ENCODE measurements around the gene FAM20C. TPM values are rescaled to one million over a fixed set of nuclear protein-coding genes. Genes with fewer than 3 reads are reported as not detected.

The FAM20C gene
- total RNA-seq, 2 experiments from 2014 or later: 2.6 to 4.1 TPM

DNA sequence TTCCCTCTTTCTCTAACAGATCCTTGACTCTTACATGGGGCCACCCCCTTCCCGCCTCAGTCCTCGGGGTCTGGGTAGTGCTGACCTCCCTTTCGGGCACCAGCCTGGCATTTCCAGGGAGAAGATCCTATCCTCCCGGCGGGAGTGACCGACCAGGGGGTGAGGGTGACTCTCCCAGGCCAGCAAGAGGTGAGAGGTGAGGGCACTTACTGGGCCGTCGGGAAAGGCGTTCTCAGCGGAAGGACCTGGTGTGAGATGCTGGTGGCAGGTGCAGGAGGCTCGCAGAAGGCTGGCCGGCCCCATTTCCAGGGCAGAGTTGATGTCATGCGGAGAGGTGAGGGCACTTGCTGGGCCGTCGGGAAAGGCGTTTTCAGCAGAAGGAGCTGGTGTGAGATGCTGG is 93.4 kb downstream of the FAM20C start:
- ATAC-seq (ENCODE audit: low read depth): no peak

DNA sequence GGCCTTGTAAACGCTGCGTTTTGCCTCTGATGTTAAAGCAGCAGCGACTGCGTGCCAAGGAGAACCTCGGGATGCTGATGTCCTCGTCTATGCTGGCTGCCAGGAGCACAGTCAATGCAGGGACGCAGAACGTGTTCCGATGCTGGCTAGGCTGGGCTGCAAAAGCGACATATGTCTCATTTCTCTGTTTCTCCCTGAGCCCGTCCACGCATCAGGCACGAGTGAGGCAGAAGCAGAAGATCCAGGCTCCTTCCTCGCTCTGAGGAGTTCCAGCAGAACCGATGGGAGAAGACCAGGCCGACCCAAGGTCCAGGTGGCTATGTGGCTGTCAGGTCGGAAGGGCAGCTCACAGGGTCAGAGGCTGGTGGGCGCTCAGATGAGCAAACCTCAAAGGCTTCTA is 93.9 kb downstream of the FAM20C start:
- Mint-ChIP-seq H3K9me3 (no peaks in the 10 kb centered on the region), H3K4me3 (no peak overlapping the region), H3K4me1 (no peaks in the 10 kb centered on the region), H3K27ac (no peak overlapping the region), H3K36me3 (no peaks in the 10 kb centered on the region), H3K27me3 (peaks cover 20% of the 10 kb centered on the region)
- DNase-seq: no peak
- POLR2A ChIA-PET: no interaction called here
- ATAC-seq (ENCODE audit: low read depth): no peak

More for the DNA sequence above, 93.4 kb downstream of the FAM20C start:
- DNase-seq: no peak
- POLR2A ChIA-PET: no interaction called here
- Mint-ChIP-seq H3K4me1 (no peaks in the 10 kb centered on the region), H3K27me3 (peaks cover 20% of the 10 kb centered on the region), H3K27ac (no peak overlapping the region), H3K36me3 (no peaks in the 10 kb centered on the region), H3K9me3 (no peaks in the 10 kb centered on the region), H3K4me3 (no peak overlapping the region)

DNA sequence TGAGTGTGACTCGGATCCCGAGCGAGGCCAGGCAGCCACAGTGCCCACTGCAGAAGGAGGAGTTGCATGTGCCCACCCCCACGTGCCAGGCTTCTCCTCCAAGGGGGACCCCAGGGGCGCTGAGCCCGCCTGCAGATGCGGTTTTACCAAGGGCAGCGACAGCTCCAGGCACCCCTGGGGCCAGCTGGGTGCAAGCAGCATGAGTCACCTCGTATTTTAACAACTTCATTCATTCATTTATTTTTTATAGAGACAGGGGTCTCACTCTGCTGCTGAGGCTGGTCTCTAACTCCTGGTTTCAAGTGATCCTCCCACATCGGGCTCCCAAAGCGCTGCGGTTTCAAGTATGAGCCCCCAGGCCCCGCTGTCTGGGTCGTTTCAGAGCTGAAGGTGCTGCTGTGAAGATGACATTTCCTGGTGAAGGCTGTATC is 96.3 kb downstream of the FAM20C start:
- DNase-seq (no peak), ATAC-seq (ENCODE audit: low read depth) (no peak)
- POLR2A ChIA-PET: no interaction called here
- H3K4me3 Mint-ChIP-seq: no peak overlapping the region
- no peaks in the 10 kb centered on the region for H3K36me3 Mint-ChIP-seq
- H3K4me1 Mint-ChIP-seq: no peaks in the 10 kb centered on the region
- H3K27me3 Mint-ChIP-seq: peaks cover 37% of the 10 kb centered on the region
- no peak overlapping the region for H3K27ac Mint-ChIP-seq
- H3K9me3 Mint-ChIP-seq: no peaks in the 10 kb centered on the region

DNA sequence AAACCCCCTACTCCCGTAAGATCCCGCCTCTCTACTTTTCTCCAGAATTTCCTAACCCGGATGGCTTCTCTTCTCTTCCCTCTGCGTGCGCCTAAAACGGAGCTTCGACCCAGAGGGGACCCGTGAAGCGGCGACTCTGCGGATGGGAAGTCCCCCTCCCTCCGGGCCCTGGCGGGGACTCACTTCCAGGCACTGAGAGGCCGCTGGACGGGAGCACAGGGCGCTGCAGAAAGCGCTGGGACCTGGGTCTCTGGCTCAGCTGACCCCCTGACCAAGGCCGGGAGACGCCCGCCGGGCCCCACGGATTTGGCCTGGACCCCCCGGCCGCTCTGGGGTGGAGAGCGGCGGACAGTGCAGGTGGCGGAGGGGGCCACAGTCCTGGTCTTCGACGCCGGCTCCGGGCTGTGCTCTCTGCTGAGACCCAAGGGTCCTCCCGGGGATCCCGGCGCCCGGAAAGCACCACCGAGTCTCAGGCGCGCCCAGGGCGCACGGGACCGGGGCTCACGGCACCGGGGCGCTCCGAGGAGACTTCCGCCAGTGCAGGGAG is 96.9 kb downstream of the FAM20C start:
- no peak overlapping the region for H3K27ac Mint-ChIP-seq
- no peak overlapping the region for H3K4me3 Mint-ChIP-seq
- no peak for DNase-seq
- no peak for ATAC-seq (ENCODE audit: low read depth)
- no peaks in the 10 kb centered on the region for H3K36me3 Mint-ChIP-seq
- H3K9me3 Mint-ChIP-seq: no peaks in the 10 kb centered on the region
- POLR2A ChIA-PET: no interaction called here
- H3K4me1 Mint-ChIP-seq: no peaks in the 10 kb centered on the region
- H3K27me3 Mint-ChIP-seq: peaks cover 37% of the 10 kb centered on the region

DNA sequence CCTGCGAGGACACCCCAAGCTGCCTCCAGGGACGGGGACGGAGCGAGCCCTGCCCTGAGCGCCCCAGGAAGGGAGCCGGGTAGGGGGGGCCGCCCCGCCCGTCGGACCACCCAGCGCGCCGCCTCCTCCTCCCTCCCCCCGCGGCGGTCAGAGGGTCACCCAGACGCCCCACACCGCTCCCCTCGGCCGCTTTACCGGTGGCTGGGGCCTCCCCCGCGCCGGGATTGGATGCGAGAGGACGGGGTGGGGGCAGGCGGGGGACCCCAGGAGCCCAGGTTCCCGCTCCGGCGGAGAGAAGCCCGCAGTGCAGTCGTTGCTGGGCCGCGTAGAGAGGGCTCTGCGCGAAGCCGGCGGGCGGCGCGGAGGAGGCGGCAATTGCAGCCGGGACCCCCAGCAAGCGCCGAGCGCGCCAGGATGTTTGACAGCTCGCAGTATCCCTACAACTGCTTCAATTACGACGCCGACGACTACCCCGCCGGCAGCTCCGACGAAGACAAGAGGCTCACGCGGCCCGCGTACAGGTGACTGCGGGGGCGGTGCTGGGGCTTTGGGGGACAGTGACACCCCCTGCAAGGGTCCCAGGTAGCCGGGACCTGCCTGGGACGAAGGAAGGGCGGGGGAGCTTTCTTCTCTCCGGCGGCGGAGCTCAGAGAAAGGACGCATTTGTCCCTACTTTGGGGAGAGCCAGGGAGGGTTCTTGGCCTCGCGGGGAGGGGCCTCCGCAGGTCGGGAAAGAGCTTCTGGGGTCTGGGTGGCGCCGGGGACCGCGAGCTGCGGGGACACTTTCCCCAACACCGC is 97.6 kb downstream of the FAM20C start, which contains the start of gene FOXL3:
Gene FOXL3, plus strand, starts transcription at position 415 of the 798 bp plus-strand sequence. Its CDS starts 0 bp downstream, at position 415.
- POLR2A ChIA-PET: no interaction called here
- H3K27ac Mint-ChIP-seq: no peak within 1 kb of the TSS
- peaks cover 37% of the 10 kb centered on the region for H3K27me3 Mint-ChIP-seq
- H3K9me3 Mint-ChIP-seq: no peaks in the 10 kb centered on the region
- H3K4me1 Mint-ChIP-seq: no peaks in the 10 kb centered on the region
- no peaks in the 10 kb centered on the region for H3K36me3 Mint-ChIP-seq
- no peak within 1 kb of the TSS for H3K4me3 Mint-ChIP-seq
- no peak for ATAC-seq (ENCODE audit: low read depth)
- no peak for DNase-seq

DNA sequence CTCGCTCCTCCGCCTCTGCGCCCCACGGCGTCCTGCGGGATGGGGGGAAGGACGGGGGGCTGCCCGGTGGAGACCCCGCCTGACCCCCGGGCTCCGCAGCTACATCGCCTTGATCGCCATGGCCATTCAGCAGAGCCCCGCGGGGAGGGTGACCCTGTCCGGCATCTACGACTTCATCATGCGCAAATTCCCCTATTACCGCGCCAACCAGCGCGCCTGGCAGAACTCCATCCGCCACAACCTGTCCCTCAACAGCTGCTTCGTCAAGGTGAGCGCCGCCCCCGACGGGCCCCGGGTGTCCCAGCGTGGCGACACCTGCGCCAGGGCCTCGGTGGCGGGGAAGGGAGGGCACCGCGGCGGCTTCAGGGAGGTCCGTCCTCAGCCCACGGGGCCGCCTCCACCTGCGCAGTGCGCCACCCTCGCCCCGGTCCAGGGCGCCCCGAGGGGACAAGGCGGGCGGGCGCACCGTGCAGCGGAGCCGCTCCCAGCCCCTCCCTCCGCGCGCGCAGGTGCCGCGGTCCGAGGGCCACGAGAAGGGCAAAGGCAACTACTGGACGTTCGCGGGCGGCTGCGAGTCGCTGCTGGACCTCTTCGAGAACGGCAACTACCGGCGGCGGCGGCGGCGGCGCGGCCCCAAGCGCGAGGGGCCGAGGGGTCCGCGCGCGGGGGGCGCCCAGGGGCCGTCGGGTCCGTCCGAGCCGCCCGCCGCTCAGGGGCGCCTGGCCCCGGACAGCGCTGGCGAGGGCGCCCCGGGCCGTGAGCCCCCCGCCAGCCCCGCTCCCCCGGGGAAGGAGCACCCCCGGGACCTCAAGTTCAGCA is 98.4 kb downstream of the FAM20C start:
- Mint-ChIP-seq H3K27ac (no peak overlapping the region), H3K36me3 (no peaks in the 10 kb centered on the region), H3K4me1 (no peaks in the 10 kb centered on the region), H3K27me3 (peaks cover 37% of the 10 kb centered on the region), H3K9me3 (no peaks in the 10 kb centered on the region), H3K4me3 (no peak overlapping the region)
- DNase-seq (no peak), ATAC-seq (ENCODE audit: low read depth) (no peak)
- POLR2A ChIA-PET: no interaction called here

DNA sequence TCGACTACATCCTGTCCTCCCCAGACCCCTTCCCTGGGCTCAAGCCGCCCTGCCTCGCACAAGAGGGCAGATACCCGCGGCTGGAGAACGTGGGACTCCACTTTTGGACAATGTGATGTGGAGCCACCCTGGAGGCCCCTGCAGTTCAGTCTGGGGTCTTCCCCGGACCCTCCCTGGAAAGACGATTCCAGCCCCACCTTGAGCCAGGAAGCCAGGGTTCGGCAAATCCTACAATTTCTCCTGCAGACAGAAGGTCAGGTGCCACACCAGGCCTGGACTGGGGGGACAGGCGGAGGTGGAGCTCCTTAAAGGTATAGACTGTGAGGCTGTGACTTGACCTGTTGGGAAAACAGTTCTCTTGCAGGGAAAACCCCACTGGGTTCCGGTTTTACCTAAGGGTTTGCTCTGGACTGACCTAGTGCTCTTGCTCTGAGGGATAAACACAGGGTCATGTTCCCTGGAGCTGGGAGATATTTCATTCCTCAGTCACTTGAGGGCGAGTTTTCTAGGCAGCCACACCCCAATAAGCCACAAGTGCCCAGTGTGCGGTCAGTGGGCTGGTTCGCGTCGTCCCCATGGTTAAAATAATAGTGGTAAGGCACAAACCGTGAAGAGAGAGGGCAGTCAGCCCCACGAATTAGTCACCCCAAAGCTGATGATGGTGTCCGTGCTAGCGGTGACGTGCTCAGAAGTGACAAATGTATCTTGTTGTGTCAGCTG is 99.2 kb downstream of the FAM20C start:
- Mint-ChIP-seq H3K36me3 (no peaks in the 10 kb centered on the region), H3K27me3 (peaks cover 37% of the 10 kb centered on the region), H3K4me1 (no peaks in the 10 kb centered on the region), H3K9me3 (no peaks in the 10 kb centered on the region), H3K27ac (no peak overlapping the region), H3K4me3 (no peak overlapping the region)
- ATAC-seq (ENCODE audit: low read depth) (no peak), DNase-seq (no peak)
- POLR2A ChIA-PET: no interaction called here

DNA sequence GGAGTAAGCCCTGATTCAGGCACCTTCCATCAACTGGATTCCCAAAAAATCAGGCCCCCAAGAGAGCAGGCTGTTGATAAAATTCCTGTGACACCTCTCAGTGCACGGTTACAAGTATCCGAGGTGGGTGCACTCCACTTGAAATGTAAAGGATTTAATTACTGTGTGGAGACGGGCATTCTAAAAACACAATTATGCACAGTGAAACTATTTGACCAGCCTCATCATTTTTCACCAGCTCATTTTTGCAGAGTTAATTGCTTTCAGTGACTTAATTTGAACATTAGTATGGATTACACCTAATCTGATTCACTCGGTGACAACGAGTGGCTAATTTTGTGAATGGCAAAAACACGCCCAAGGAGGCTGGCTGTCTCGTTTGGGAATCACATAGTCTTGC is 99.9 kb downstream of the FAM20C start:
- Mint-ChIP-seq H3K27me3 (peaks cover 37% of the 10 kb centered on the region), H3K27ac (no peak overlapping the region), H3K36me3 (no peaks in the 10 kb centered on the region), H3K9me3 (no peaks in the 10 kb centered on the region), H3K4me3 (no peak overlapping the region), H3K4me1 (no peaks in the 10 kb centered on the region)
- ATAC-seq (ENCODE audit: low read depth): no peak
- POLR2A ChIA-PET: no interaction called here
- no peak for DNase-seq

DNA sequence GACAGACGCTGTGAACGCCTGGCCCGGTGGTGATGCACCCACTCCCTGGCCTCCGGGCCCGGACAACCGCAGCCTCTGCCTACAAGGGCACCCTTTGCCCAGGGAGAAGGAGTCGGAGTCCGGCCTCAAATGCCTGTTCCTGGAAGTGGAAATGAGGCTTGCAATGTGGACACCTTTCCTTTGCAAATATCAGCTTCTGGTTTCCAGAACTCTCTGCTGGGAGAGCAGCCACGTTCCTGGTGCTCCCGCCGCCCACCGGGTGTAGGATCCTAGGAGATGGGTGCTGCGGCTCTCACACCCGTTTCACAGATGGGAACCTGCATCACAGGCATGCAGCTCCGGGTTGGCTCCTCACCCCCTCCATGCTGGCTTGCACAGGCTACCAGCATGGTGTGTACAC is 100.5 kb downstream of the FAM20C start:
- no peaks in the 10 kb centered on the region for H3K4me1 Mint-ChIP-seq
- POLR2A ChIA-PET: no interaction called here
- H3K9me3 Mint-ChIP-seq: no peaks in the 10 kb centered on the region
- H3K27ac Mint-ChIP-seq: no peak overlapping the region
- peaks cover 31% of the 10 kb centered on the region for H3K27me3 Mint-ChIP-seq
- H3K4me3 Mint-ChIP-seq: no peak overlapping the region
- H3K36me3 Mint-ChIP-seq: no peaks in the 10 kb centered on the region
- ATAC-seq (ENCODE audit: low read depth) (no peak), DNase-seq (no peak)

DNA sequence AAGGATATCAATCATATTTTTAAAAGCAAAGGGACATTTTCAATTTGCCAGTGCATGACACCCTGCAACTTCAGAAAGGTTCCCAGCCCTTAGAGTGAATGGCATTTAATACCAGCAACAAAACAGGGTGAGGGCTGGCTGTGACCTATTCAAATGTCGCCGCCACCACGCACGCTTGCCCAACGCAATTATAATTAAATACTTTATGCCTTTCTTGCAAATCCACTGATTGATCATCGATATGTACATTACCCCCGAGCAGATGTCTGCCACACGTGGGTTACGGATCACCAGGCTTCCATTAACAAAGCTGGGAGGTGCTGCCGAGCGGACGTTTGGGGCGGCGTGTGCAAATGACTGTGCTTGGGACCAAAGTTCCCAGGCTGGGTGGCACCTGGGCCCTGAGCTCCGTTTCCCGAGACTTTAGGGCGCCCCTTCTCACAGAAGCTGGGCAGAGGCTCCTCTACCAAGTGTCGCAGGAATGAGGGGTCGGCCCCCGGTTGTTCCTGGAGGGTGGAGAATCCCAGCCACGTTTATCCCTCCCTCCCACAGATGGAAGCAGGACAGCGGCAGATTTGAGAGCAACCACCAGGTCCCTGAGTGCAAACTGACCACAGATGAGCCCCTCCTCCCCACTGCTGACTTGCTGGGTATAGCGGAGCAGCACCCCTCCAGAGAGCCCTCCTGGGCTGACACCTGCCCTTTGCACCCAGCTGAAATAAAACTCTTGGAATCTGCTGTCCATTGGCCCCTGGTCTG is 101.5 kb downstream of the FAM20C start:
- H3K4me3 Mint-ChIP-seq: no peak overlapping the region
- ATAC-seq (ENCODE audit: low read depth) (no peak), DNase-seq (no peak)
- POLR2A ChIA-PET: interaction anchor here (0.6 kb wide), 1 partner anchor 187 kb away, joined by 3 read pairs; no protein-coding TSS in a partner anchor
- no peak overlapping the region for H3K27ac Mint-ChIP-seq
- H3K9me3 Mint-ChIP-seq: no peaks in the 10 kb centered on the region
- H3K27me3 Mint-ChIP-seq: peaks cover 21% of the 10 kb centered on the region
- H3K36me3 Mint-ChIP-seq: no peaks in the 10 kb centered on the region
- no peaks in the 10 kb centered on the region for H3K4me1 Mint-ChIP-seq

DNA sequence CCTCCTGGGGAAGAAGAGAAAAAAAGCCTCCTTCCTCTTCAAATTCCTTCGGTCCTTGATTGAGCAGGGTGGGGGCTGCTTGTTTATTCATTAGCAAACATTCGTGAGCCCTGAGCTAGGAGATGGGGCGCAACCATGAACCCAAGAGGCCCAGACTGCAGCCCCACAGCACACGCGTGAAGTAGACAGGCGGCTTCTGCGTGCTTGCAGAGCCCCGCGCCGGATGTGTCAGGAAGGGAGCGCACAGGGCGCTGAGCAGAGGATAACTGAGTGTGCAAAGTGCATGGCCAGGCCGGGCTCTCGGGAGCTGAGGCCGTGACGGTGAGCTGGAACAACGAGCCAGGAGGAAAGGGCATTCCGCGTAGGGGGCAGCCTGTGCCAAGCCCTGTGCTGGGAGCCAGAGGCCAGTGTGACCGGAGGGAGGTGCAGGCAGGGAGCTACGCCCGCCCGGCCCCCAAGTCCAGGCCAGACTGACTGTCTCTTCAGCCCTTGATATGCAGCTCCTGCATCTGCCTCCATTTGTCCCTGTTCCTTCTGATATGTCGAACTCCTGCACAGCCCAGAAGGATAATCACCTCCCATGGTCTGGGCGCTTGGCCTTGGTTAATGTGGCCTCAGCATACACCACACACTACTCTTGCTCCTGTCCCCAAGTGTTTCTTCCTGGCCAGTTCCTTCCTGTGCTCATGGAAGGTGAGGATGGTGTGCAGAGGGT is 102.2 kb downstream of the FAM20C start:
- ATAC-seq (ENCODE audit: low read depth) (no peak), DNase-seq (no peak)
- H3K4me3 Mint-ChIP-seq: no peak overlapping the region
- no peaks in the 10 kb centered on the region for H3K4me1 Mint-ChIP-seq
- no peak overlapping the region for H3K27ac Mint-ChIP-seq
- POLR2A ChIA-PET: interaction anchor here (0.6 kb wide), 1 partner anchor 188 kb away, joined by 3 read pairs; no protein-coding TSS in a partner anchor
- H3K36me3 Mint-ChIP-seq: no peaks in the 10 kb centered on the region
- H3K9me3 Mint-ChIP-seq: no peaks in the 10 kb centered on the region
- peaks cover 17% of the 10 kb centered on the region for H3K27me3 Mint-ChIP-seq

Measured in activated naive CD8-positive, alpha-beta T cell treated with anti-CD3 and anti-CD28 coated beads, Interleukin-2, amount 10 ng/mL, durations not matched to agents 7 days and 5 days (primary cell).